Right ventricle myocardium superior (tissue), 1 donor: ENCODE results near the gene INPP4A. TPM values are rescaled to one million over a fixed set of nuclear protein-coding genes. Genes with fewer than 3 reads are reported as not detected.

ENCODE experiments used
- ATAC-seq: fragments of 200-7000 bp; cut with Tn5 transposase; one replicate; pipeline ENCODE4 v1.9.1; 2020; ENCODE audit warnings: mild to moderate bottlenecking; ENCODE audit not compliant: poor library complexity
- DNase-seq: peaks from one replicate; pipeline ENCODE4 v3.0.0-alpha.2; 2020
- intact Hi-C: fragments of 100-400 bp; cut with DNase I; formaldehyde crosslinking; loops from one replicate; pipeline ENCODE4 v1.11.2; 2022
- total RNA-seq: library from RNA; stranded (reverse); fragmentation: NEBNext Ultra II Directional; extraction: Animal tissue kit (Norgen Biotek cat#: 25700); gene quantifications from one replicate; pipeline ENCODE4 v1.2.1, GENCODE V29; 2021
- donor health status: DM: no; HTN: yes; CAD: no; lungs with severe emphysema.

Gene INPP4A
- total RNA-seq, 1 donor from 2014 or later, result 16.8 TPM

GRCh38 chr2:98504381-98505109 lies 59.9 kb downstream of the INPP4A start:
- DNase-seq, result no peak
- ATAC-seq, result peak; percentile 19
- intact Hi-C loops, result no loop called here

- ATAC-seq (peak; percentile 18), DNase-seq (peak; percentile 70)
- intact Hi-C loops, result no loop called here
Observed at GRCh38 chr2:98505311-98505808, 60.7 kb downstream of the INPP4A start.

GRCh38 chr2:98505971-98506664 lies 61.5 kb downstream of the INPP4A start:
- DNase-seq (no peak), ATAC-seq (no peak)
- intact Hi-C loops, result no loop called here

GRCh38 chr2:98506881-98507280 lies 62.2 kb downstream of the INPP4A start:
- DNase-seq (no peak), ATAC-seq (no peak)
- intact Hi-C loops, result no loop called here

- no peak for ATAC-seq
- intact Hi-C loops, result no loop called here
- DNase-seq, result no peak
Observed at GRCh38 chr2:98507461-98507860, 62.8 kb downstream of the INPP4A start.

GRCh38 chr2:98507891-98508708 lies 63.4 kb downstream of the INPP4A start:
- intact Hi-C loops, result no loop called here
- ATAC-seq (peak; percentile 72), DNase-seq (peak; percentile 89)

GRCh38 chr2:98508709-98509066 lies 64.0 kb downstream of the INPP4A start:
- ATAC-seq (peak; percentile 73), DNase-seq (peak; percentile 71)
- intact Hi-C loops, result no loop called here

- intact Hi-C loops, result no loop called here
- ATAC-seq, result no peak
- DNase-seq, result no peak
Observed at GRCh38 chr2:98509542-98510321, 65.1 kb downstream of the INPP4A start.

- intact Hi-C loops, result no loop called here
- ATAC-seq (no peak), DNase-seq (no peak)
Observed at GRCh38 chr2:98510322-98510662, 65.6 kb downstream of the INPP4A start.

GRCh38 chr2:98511981-98512380 lies 67.3 kb downstream of the INPP4A start:
- ATAC-seq (no peak), DNase-seq (no peak)
- intact Hi-C loops, result no loop called here

GRCh38 chr2:98512699-98513098 lies 68.0 kb downstream of the INPP4A start:
- intact Hi-C loops, result no loop called here
- ATAC-seq (no peak), DNase-seq (no peak)

- intact Hi-C loops, result no loop called here
- ATAC-seq (no peak), DNase-seq (no peak)
Observed at GRCh38 chr2:98514096-98514639, 69.5 kb downstream of the INPP4A start.

GRCh38 chr2:98514879-98515249 lies 70.2 kb downstream of the INPP4A start:
- ATAC-seq, result no peak
- intact Hi-C loops, result no loop called here
- no peak for DNase-seq

- ATAC-seq (peak; percentile 43), DNase-seq (no peak)
- intact Hi-C loops, result no loop called here
Observed at GRCh38 chr2:98515250-98515991, 70.8 kb downstream of the INPP4A start.

GRCh38 chr2:98516571-98516970 lies 71.9 kb downstream of the INPP4A start:
- no peak for ATAC-seq
- intact Hi-C loops, result no loop called here
- no peak for DNase-seq

- intact Hi-C loops, result no loop called here
- DNase-seq (no peak), ATAC-seq (no peak)
Observed at GRCh38 chr2:98517636-98518035, 73.0 kb downstream of the INPP4A start.

- peak; percentile 53 for ATAC-seq
- DNase-seq, result no peak
- intact Hi-C loops, result no loop called here
Observed at GRCh38 chr2:98518101-98518500, 73.4 kb downstream of the INPP4A start.

- ATAC-seq (no peak), DNase-seq (no peak)
- intact Hi-C loops, result no loop called here
Observed at GRCh38 chr2:98519156-98519555, 74.5 kb downstream of the INPP4A start.
